Measurements from ENCODE around the gene AK1.

The AK1 gene

GRCh38 chr9:127828262-127829031, 49.0 kb downstream of the AK1 start:
- no peak overlapping the region for H3K27ac ChIP-seq
- TF ChIP-seq ZFX (IDR thresholded peaks at IDR 0.05) (no peak), CTCF (conservative IDR thresholded peaks at IDR 0.05) (no peak)

- no peak overlapping the region for H3K27ac ChIP-seq
- no peak for TF ChIP-seq ZFX (IDR thresholded peaks at IDR 0.05)
- TF ChIP-seq CTCF (conservative IDR thresholded peaks at IDR 0.05) = no peak
Measured at GRCh38 chr9:127826253-127826913, 51.1 kb downstream of the AK1 start.

- TF ChIP-seq ZFX (IDR thresholded peaks at IDR 0.05) (no peak), CTCF (conservative IDR thresholded peaks at IDR 0.05) (no peak; the same call in 1 of the 2 replicates)
- H3K27ac ChIP-seq = no peak overlapping the region
Measured at GRCh38 chr9:127825319-127826051, 52.0 kb downstream of the AK1 start.

GRCh38 chr9:127822108-127822507, 55.4 kb downstream of the AK1 start:
- no peak overlapping the region for H3K27ac ChIP-seq
- TF ChIP-seq ZFX (IDR thresholded peaks at IDR 0.05) = no peak
- TF ChIP-seq CTCF (conservative IDR thresholded peaks at IDR 0.05) = no peak

GRCh38 chr9:127818574-127818973, 58.9 kb downstream of the AK1 start:
- no peak overlapping the region for H3K27ac ChIP-seq
- TF ChIP-seq ZFX (IDR thresholded peaks at IDR 0.05) (no peak), CTCF (conservative IDR thresholded peaks at IDR 0.05) (no peak)

GRCh38 chr9:127817881-127818434, 59.5 kb downstream of the AK1 start:
- no peak for TF ChIP-seq CTCF (conservative IDR thresholded peaks at IDR 0.05)
- TF ChIP-seq ZFX (IDR thresholded peaks at IDR 0.05) = no peak
- H3K27ac ChIP-seq = no peak overlapping the region

All from C4-2B (cell line).